IMR-90 (cell line): ENCODE results near the gene SOX5. TPM values are rescaled to one million over a fixed set of nuclear protein-coding genes. Genes with fewer than 3 reads are reported as not detected.
"Not testable (repeated sequence)": the region's sequence is repeated elsewhere in the genome, so short reads cannot be mapped to it uniquely, and the experiment has no call there.

Source experiments
- ATAC-seq: fragments of 200-7000 bp; cut with Tn5 transposase; 2 replicates; pipeline ENCODE4 v1.9.1; 2020; ENCODE audit warnings: low read depth, mild to moderate bottlenecking, moderate library complexity
- BruUV-seq: library from RNA; stranded (reverse); fragments of 400-500 nt; replicated peaks from 2 replicates; lab custom pipeline; 2021; lab: Mats Ljungman, UMichigan
- CTCF ChIA-PET: fragments of 300-600 bp; formaldehyde crosslinking; extraction: SDS; loops from one replicate; lab custom pipeline; 2021; ENCODE audit warnings: antibody characterized with exemption; lab: Yijun Ruan, JAX
- POLR2A ChIA-PET: fragments of 300-600 bp; sonication (Branson Sonifier 250); formaldehyde crosslinking; loops from one replicate; lab custom pipeline; 2022; ENCODE audit warnings: antibody characterized with exemption; ENCODE audit not compliant: unreplicated experiment; lab: Charles Lee
- DNase-seq: peaks from one replicate; pipeline ENCODE4 v3.0.0; 2013
- H2AFZ ChIP-seq: replicated peaks from 2 replicates; pipeline ENCODE3; 2013; ENCODE audit warnings: low read length, mild to moderate bottlenecking; ENCODE audit not compliant: poor library complexity
- H2AK5ac ChIP-seq: 2 replicates; pipeline ENCODE4 v1.6.1; 2013; ENCODE audit warnings: low read depth, low read length, inconsistent platforms
- H2AK9ac ChIP-seq: replicated peaks from 2 replicates; pipeline ENCODE3; 2013; ENCODE audit warnings: mild to moderate bottlenecking, low read depth, low read length, moderate library complexity; ENCODE audit not compliant: poor library complexity
- H2BK120ac ChIP-seq: 2 replicates; pipeline ENCODE4 v1.6.1; 2013; ENCODE audit warnings: low read depth, low read length, inconsistent platforms
- H2BK15ac ChIP-seq: 3 replicates; pipeline ENCODE4 v1.6.1; 2013; ENCODE audit warnings: low read depth, low read length, inconsistent platforms
- H2BK20ac ChIP-seq: 2 replicates; pipeline ENCODE4 v1.6.1; 2013; ENCODE audit warnings: low read depth, mild to moderate bottlenecking, inconsistent platforms, low read length, moderate library complexity
- H2BK5ac ChIP-seq: 2 replicates; pipeline ENCODE4 v1.6.1; 2013; ENCODE audit warnings: mild to moderate bottlenecking, low read depth, low read length, inconsistent platforms; ENCODE audit not compliant: poor library complexity, severe bottlenecking
- H3K14ac ChIP-seq: replicated peaks from 2 replicates; pipeline ENCODE4 v1.6.1; 2013; ENCODE audit warnings: low read depth, low read length, inconsistent platforms
- H3K18ac ChIP-seq: 2 replicates; pipeline ENCODE4 v1.6.1; 2013; ENCODE audit warnings: low read depth, low read length, control low read depth
- H3K23ac ChIP-seq: 2 replicates; pipeline ENCODE4 v1.6.1; 2013; ENCODE audit warnings: low read depth, low read length, inconsistent platforms
- H3K27ac ChIP-seq: 2 replicates; pipeline ENCODE4 v1.5.1; 2013; ENCODE audit warnings: mild to moderate bottlenecking, control low read depth, low read length; ENCODE audit not compliant: insufficient read depth
- H3K27me3 ChIP-seq: 2 replicates; pipeline ENCODE4 v1.6.1; 2013; ENCODE audit warnings: low read length; ENCODE audit not compliant: control insufficient read depth, insufficient read depth
- H3K36me3 ChIP-seq: 2 replicates; pipeline ENCODE4 v1.6.1; 2013; ENCODE audit warnings: low read length, mixed read lengths; ENCODE audit not compliant: control insufficient read depth, insufficient read depth
- H3K4ac ChIP-seq: 2 replicates; pipeline ENCODE4 v1.6.1; 2013; ENCODE audit warnings: low read depth, low read length, inconsistent platforms
- H3K4me1 ChIP-seq: 2 replicates; pipeline ENCODE4 v1.6.1; 2013; ENCODE audit warnings: low read length, mixed read lengths; ENCODE audit not compliant: control insufficient read depth, insufficient read depth
- H3K4me2 ChIP-seq: 2 replicates; pipeline ENCODE4 v1.6.1; 2013; ENCODE audit warnings: low read depth, mild to moderate bottlenecking, control low read depth, low read length, moderate library complexity
- H3K4me3 ChIP-seq: 2 replicates; pipeline ENCODE4 v1.5.1; 2013; ENCODE audit warnings: low read depth, mild to moderate bottlenecking, control low read depth, low read length, moderate library complexity; ENCODE audit not compliant: insufficient read depth
- H3K56ac ChIP-seq: 2 replicates; pipeline ENCODE4 v1.6.1; 2013; ENCODE audit warnings: low read length, inconsistent platforms; ENCODE audit not compliant: insufficient read depth; ENCODE audit errors: extremely low read depth
- H3K79me1 ChIP-seq, 2 experiments: 2 replicates each; pipeline ENCODE4 v1.6.1; 2013; ENCODE audit warnings: low read length in 2 of 2, inconsistent platforms in 1 of 2, low read depth in 1 of 2
- H3K9ac ChIP-seq: 2 replicates; pipeline ENCODE4 v1.6.1; 2013; ENCODE audit warnings: low read depth, low read length, control low read depth
- H3K9me1 ChIP-seq: 2 replicates; pipeline ENCODE4 v1.6.1; 2013; ENCODE audit warnings: low read length, inconsistent platforms; ENCODE audit not compliant: insufficient read depth
- H3K9me3 ChIP-seq: 2 replicates; pipeline ENCODE4 v1.6.1; 2013; ENCODE audit warnings: low read length; ENCODE audit not compliant: control insufficient read depth, insufficient read depth
- H4K20me1 ChIP-seq: 2 replicates; pipeline ENCODE4 v1.6.1; 2013; ENCODE audit warnings: low read length, inconsistent platforms; ENCODE audit not compliant: insufficient read depth
- H4K5ac ChIP-seq: 2 replicates; pipeline ENCODE4 v1.6.1; 2013; ENCODE audit warnings: mild to moderate bottlenecking, low read depth, low read length, control low read depth
- H4K8ac ChIP-seq, 2 experiments: 2 replicates each; pipeline ENCODE4 v1.6.1; 2013; ENCODE audit warnings: low read depth in 2 of 2, low read length in 2 of 2, control low read depth in 1 of 2, inconsistent platforms in 1 of 2
- H4K91ac ChIP-seq: 2 replicates; pipeline ENCODE4 v1.6.1; 2013; ENCODE audit warnings: low read depth, low read length, inconsistent platforms; ENCODE audit not compliant: insufficient read depth
- WGBS, 2 experiments: methylation state at CpG; one replicate each; pipeline versions ENCODE4 v1.1.5 to v1.1.7; 2013; ENCODE audit warnings: missing lambda C conversion rate in 2 of 2; ENCODE audit not compliant: insufficient read length in 1 of 2; ENCODE audit errors: extremely low coverage in 2 of 2; 5-methylcytosine and 5-hydroxymethylcytosine counted together
- dilution Hi-C: fragments of 300-500 bp; cut with HindIII; formaldehyde crosslinking; loops from one replicate; pipeline ENCODE4 v1.14.3; 2018; ENCODE audit warnings: low sequenced_read_pairs; ENCODE audit not compliant: unreplicated experiment
- in situ Hi-C: fragments of 300-500 bp; cut with MboI; formaldehyde crosslinking; loops from 3 replicates; pipeline ENCODE4 v1.14.3; 2019; ENCODE audit warnings: low sequenced_read_pairs, inconsistent platforms, mixed read lengths
- intact Hi-C: fragments of 100-400 bp; cut with micrococcal nuclease; formaldehyde crosslinking; loops from 2 replicates; pipeline ENCODE4 v1.10.0; 2022
- polyA plus RNA-seq, 3 experiments: library from polyadenylated mRNA; depleted of rRNA; stranded (reverse); fragments of >200 nt; gene quantifications; 2 replicates each; pipeline ENCODE4 v1.2.3, GENCODE V29; 2012; ENCODE audit warnings: low replicate concordance in 1 of 3
- total RNA-seq: library from RNA; depleted of rRNA; stranded (reverse); fragments of >200 nt; gene quantifications from 2 replicates; pipeline ENCODE4 v1.2.3, GENCODE V29; 2012

SOX5 gene
- total and polyA plus RNA-seq, 2 of the 4 experiments (the other 2 are of a cell fraction): 1.1 to 13.1 TPM

- H3K4me2 ChIP-seq, H2AFZ ChIP-seq, H3K36me3 ChIP-seq, H4K5ac ChIP-seq, H2AK9ac ChIP-seq, intact Hi-C loops, H3K23ac ChIP-seq, H4K91ac ChIP-seq, H2AK5ac ChIP-seq, ATAC-seq, H3K27me3 ChIP-seq, H3K9ac ChIP-seq, H3K4ac ChIP-seq, H4K20me1 ChIP-seq, CTCF ChIA-PET, H2BK20ac ChIP-seq, H3K4me3 ChIP-seq, dilution Hi-C loops, H3K18ac ChIP-seq, BruUV-seq, H3K79me1 ChIP-seq, H3K56ac ChIP-seq, DNase-seq, H2BK5ac ChIP-seq, H3K9me3 ChIP-seq, H3K4me1 ChIP-seq, H2BK15ac ChIP-seq, H3K9me1 ChIP-seq, H4K8ac ChIP-seq, POLR2A ChIA-PET, H3K27ac ChIP-seq, H2BK120ac ChIP-seq, H3K14ac ChIP-seq, in situ Hi-C loops: not testable (repeated sequence)
- no CpG with 5 or more reads among the region's 1 CpG for WGBS, 2 experiments
Measured at GRCh38 chr12:23876618-23877017, 72.9 kb downstream of the SOX5 start.
